GM19455 (cell line): ENCODE data around the gene ARHGAP19.

Experiments
- ATAC-seq: cut with Tn5 transposase; IDR thresholded peaks from one replicate; pipeline ENCODE4 v1.9.1; 2021; ENCODE audit not compliant: unreplicated experiment

ARHGAP19 gene

GRCh38 chr10:97292097-97292861 lies at the start of gene ARHGAP19:
TSS of gene ARHGAP19 (minus strand) at chr10:97292637. CDS start at chr10:97292627, 10 bp downstream.
- peak; percentile 100 for ATAC-seq

- no peak for ATAC-seq
Measured at GRCh38 chr10:97341416-97341815, 49.0 kb upstream of the ARHGAP19 start.

- ATAC-seq: no peak
Measured at GRCh38 chr10:97338041-97338440, 45.6 kb upstream of the ARHGAP19 start.

GRCh38 chr10:97336942-97337831 lies 44.8 kb upstream of the ARHGAP19 start:
- no peak for ATAC-seq

- no peak for ATAC-seq
Measured at GRCh38 chr10:97336446-97336845, 44.0 kb upstream of the ARHGAP19 start.

- ATAC-seq: no peak
Measured at GRCh38 chr10:97336006-97336405, 43.6 kb upstream of the ARHGAP19 start.

- no peak for ATAC-seq
Measured at GRCh38 chr10:97335188-97335619, 42.8 kb upstream of the ARHGAP19 start.

- peak; percentile 84 for ATAC-seq
Measured at GRCh38 chr10:97334370-97335175, 42.1 kb upstream of the ARHGAP19 start, which contains the start of gene FRAT2. TSS of gene FRAT2 (minus strand) at chr10:97334729. CDS start at chr10:97334572, 157 bp downstream.

- peak; percentile 37 for ATAC-seq
Measured at GRCh38 chr10:97333601-97334369, 41.3 kb upstream of the ARHGAP19 start.

GRCh38 chr10:97333351-97333600 lies 40.8 kb upstream of the ARHGAP19 start:
- no peak for ATAC-seq

GRCh38 chr10:97332591-97333350 lies 40.3 kb upstream of the ARHGAP19 start:
- no peak for ATAC-seq

GRCh38 chr10:97331153-97331703 lies 38.8 kb upstream of the ARHGAP19 start:
- ATAC-seq: no peak

- no peak for ATAC-seq
Measured at GRCh38 chr10:97329766-97330165, 37.3 kb upstream of the ARHGAP19 start.

- ATAC-seq: no peak
Measured at GRCh38 chr10:97328646-97329453, 36.4 kb upstream of the ARHGAP19 start.

- ATAC-seq: no peak
Measured at GRCh38 chr10:97327348-97328294, 35.2 kb upstream of the ARHGAP19 start.

- no peak for ATAC-seq
Measured at GRCh38 chr10:97325754-97326153, 33.3 kb upstream of the ARHGAP19 start.

- ATAC-seq: no peak
Measured at GRCh38 chr10:97323501-97323900, 31.1 kb upstream of the ARHGAP19 start.

GRCh38 chr10:97321804-97322190 lies 29.4 kb upstream of the ARHGAP19 start:
- no peak for ATAC-seq
